Stimulated activated CD8-positive, alpha-beta memory T cell treated with anti-CD3 and anti-CD28 coated beads, Interleukin-12 subunit alpha, Interleukin-12 subunit beta, amount 100 ng/mL, for 24 hours (primary cell): ENCODE results near the gene IL1RAPL1.

Source experiments
- DNase-seq: peaks from one replicate; pipeline ENCODE4 v3.0.0-alpha.2; 2020; ENCODE audit errors: extremely low read depth

The IL1RAPL1 gene

GRCh38 chrX:29648161-29648560 is 1060.9 kb downstream of the IL1RAPL1 start:
- no peak for DNase-seq

GRCh38 chrX:29652484-29652883 is 1065.2 kb downstream of the IL1RAPL1 start:
- DNase-seq = no peak

- DNase-seq = no peak
Measured at GRCh38 chrX:29653721-29654120, 1066.5 kb downstream of the IL1RAPL1 start.

GRCh38 chrX:29659911-29660310 is 1072.7 kb downstream of the IL1RAPL1 start:
- no peak for DNase-seq

- no peak for DNase-seq
Measured at GRCh38 chrX:29661290-29661689, 1074.0 kb downstream of the IL1RAPL1 start.

- no peak for DNase-seq
Measured at GRCh38 chrX:29662101-29662500, 1074.9 kb downstream of the IL1RAPL1 start.

GRCh38 chrX:29662759-29663503 is 1075.7 kb downstream of the IL1RAPL1 start:
- DNase-seq = no peak

- no peak for DNase-seq
Measured at GRCh38 chrX:29665532-29665931, 1078.3 kb downstream of the IL1RAPL1 start.

GRCh38 chrX:29666366-29666765 is 1079.1 kb downstream of the IL1RAPL1 start:
- no peak for DNase-seq

GRCh38 chrX:29671421-29671820 is 1084.2 kb downstream of the IL1RAPL1 start:
- DNase-seq = no peak

- no peak for DNase-seq
Measured at GRCh38 chrX:29687687-29688086, 1100.4 kb downstream of the IL1RAPL1 start.

GRCh38 chrX:29690061-29690460 is 1102.8 kb downstream of the IL1RAPL1 start:
- no peak for DNase-seq

- DNase-seq = no peak
Measured at GRCh38 chrX:29691044-29691443, 1103.8 kb downstream of the IL1RAPL1 start.

- no peak for DNase-seq
Measured at GRCh38 chrX:29693912-29694311, 1106.7 kb downstream of the IL1RAPL1 start.

- no peak for DNase-seq
Measured at GRCh38 chrX:29699239-29699638, 1112.0 kb downstream of the IL1RAPL1 start.

GRCh38 chrX:29707088-29707487 is 1119.8 kb downstream of the IL1RAPL1 start:
- no peak for DNase-seq

GRCh38 chrX:29721152-29721551 is 1133.9 kb downstream of the IL1RAPL1 start:
- no peak for DNase-seq

- DNase-seq = no peak
Measured at GRCh38 chrX:29724316-29724715, 1137.1 kb downstream of the IL1RAPL1 start.

GRCh38 chrX:29726811-29727210 is 1139.6 kb downstream of the IL1RAPL1 start:
- DNase-seq = no peak

- DNase-seq = no peak
Measured at GRCh38 chrX:29728639-29729038, 1141.4 kb downstream of the IL1RAPL1 start.

- DNase-seq = no peak
Measured at GRCh38 chrX:29744966-29745365, 1157.7 kb downstream of the IL1RAPL1 start.

GRCh38 chrX:29746326-29746725 is 1159.1 kb downstream of the IL1RAPL1 start:
- no peak for DNase-seq

GRCh38 chrX:29762006-29762405 is 1174.8 kb downstream of the IL1RAPL1 start:
- no peak for DNase-seq

GRCh38 chrX:29775890-29776289 is 1188.6 kb downstream of the IL1RAPL1 start:
- DNase-seq = no peak
